A673 (cell line): ENCODE data around the gene BBX. TPM values are rescaled to one million over a fixed set of nuclear protein-coding genes. Genes with fewer than 3 reads are reported as not detected.

Experiments
- BruUV-seq: library from RNA; stranded (reverse); fragments of 400-500 nt; replicated peaks from 2 replicates; lab custom pipeline; 2021; lab: Mats Ljungman, UMichigan
- CTCF ChIA-PET: fragments of 300-600 bp; sonication (Branson Sonifier 250); formaldehyde crosslinking; loops from one replicate; lab custom pipeline; 2022; ENCODE audit warnings: antibody characterized with exemption; lab: Charles Lee
- POLR2A ChIA-PET: fragments of 300-600 bp; sonication (Branson Sonifier 250); formaldehyde crosslinking; loops from one replicate; lab custom pipeline; 2022; ENCODE audit warnings: antibody characterized with exemption; ENCODE audit not compliant: low non-redundant PET; lab: Charles Lee
- DNase-seq: peaks from one replicate; pipeline ENCODE4 v3.0.0-alpha.2; 2015; ENCODE audit warnings: low spot score
- H3K27ac ChIP-seq: fragments of 200-600 bp; sonication (generic); 2 replicates; pipeline ENCODE4 v1.5.1; 2016; ENCODE audit warnings: mixed run types, low read depth, mild to moderate bottlenecking, mixed read lengths, antibody characterized with exemption, low read length; ENCODE audit not compliant: poor library complexity, severe bottlenecking
- H3K27me3 ChIP-seq: fragments of 200-600 bp; sonication (generic); replicated peaks from 2 replicates; pipeline ENCODE4 v1.6.1; 2017; ENCODE audit warnings: mixed run types, low read depth, mild to moderate bottlenecking, mixed read lengths, antibody characterized with exemption, low read length; ENCODE audit not compliant: insufficient read depth, poor library complexity
- H3K36me3 ChIP-seq: fragments of 200-600 bp; sonication (generic); 2 replicates; pipeline ENCODE4 v1.6.1; 2016; ENCODE audit warnings: mixed run types, mild to moderate bottlenecking, mixed read lengths, antibody characterized with exemption, low read length; ENCODE audit not compliant: insufficient read depth, poor library complexity, severe bottlenecking
- H3K4me1 ChIP-seq: fragments of 200-600 bp; sonication (generic); 2 replicates; pipeline ENCODE4 v1.6.1; 2017; ENCODE audit warnings: mixed run types, mild to moderate bottlenecking, mixed read lengths, antibody characterized with exemption, low read length; ENCODE audit not compliant: insufficient read depth, poor library complexity, severe bottlenecking
- H3K4me3 ChIP-seq: fragments of 200-600 bp; sonication (generic); 2 replicates; pipeline ENCODE4 v1.5.1; 2016; ENCODE audit warnings: low read depth, mixed run types, mild to moderate bottlenecking, mixed read lengths, low read length; ENCODE audit not compliant: poor library complexity, severe bottlenecking
- H3K9me3 ChIP-seq: fragments of 200-600 bp; sonication (generic); 2 replicates; pipeline ENCODE4 v1.6.1; 2016; ENCODE audit warnings: mixed run types, low read depth, mild to moderate bottlenecking, mixed read lengths, antibody characterized with exemption, low read length; ENCODE audit not compliant: poor library complexity, severe bottlenecking
- CTCF ChIP-seq: fragments of 300-800, 200-600 bp; sonication (generic); conservative IDR thresholded peaks from 2 replicates; pipeline ENCODE4 v1.5.1; 2017; ENCODE audit warnings: low read depth, mild to moderate bottlenecking, antibody characterized with exemption, low read length, moderate library complexity, mixed read lengths
- EZH2 ChIP-seq: fragments of 200-600 bp; sonication (generic); IDR thresholded peaks from 2 replicates; pipeline ENCODE4 v1.6.1; 2017; ENCODE audit warnings: borderline replicate concordance, low read depth, mild to moderate bottlenecking, mixed read lengths, antibody characterized with exemption, low read length; ENCODE audit not compliant: poor library complexity, severe bottlenecking
- intact Hi-C: fragments of 100-400 bp; cut with micrococcal nuclease; formaldehyde crosslinking; loops from one replicate; pipeline ENCODE4 v1.10.0; 2022; ENCODE audit not compliant: unreplicated experiment
- total RNA-seq: library from RNA; stranded (reverse); gene quantifications from 2 replicates; pipeline ENCODE4 v1.2.3, GENCODE V29; 2021

BBX gene
- total RNA-seq, 1 experiment from 2014 or later, result 28.9 TPM

DNA sequence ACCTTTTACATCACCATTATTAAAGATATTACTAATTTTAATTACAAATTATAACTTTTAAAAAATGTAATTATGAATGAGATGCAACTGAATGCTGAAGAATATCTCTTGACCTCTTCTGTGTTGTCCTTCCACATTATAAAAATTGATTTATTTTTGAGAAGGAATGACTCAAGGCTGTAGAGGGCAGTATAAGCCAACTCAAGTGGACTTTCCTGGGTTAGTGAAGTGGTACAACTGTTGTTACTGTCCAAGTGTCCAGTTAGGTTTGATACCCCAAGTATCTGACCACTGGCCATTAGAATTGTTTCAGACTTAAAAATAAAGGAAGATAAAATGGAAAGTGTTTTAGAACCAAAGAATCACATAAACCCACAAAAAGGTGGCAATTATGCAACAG is 51.9 kb downstream of the BBX start:
- H3K4me1 ChIP-seq, result no peaks in the 10 kb centered on the region
- H3K9me3 ChIP-seq, result no peaks in the 10 kb centered on the region
- H3K27me3 ChIP-seq, result no peaks in the 10 kb centered on the region
- POLR2A ChIA-PET, result no interaction called here
- H3K36me3 ChIP-seq, result no peaks in the 10 kb centered on the region
- DNase-seq, result peak; percentile 25
- intact Hi-C loops, result loop anchor here (10.0 kb wide), 2 partner anchors 180 to 270 kb away; no protein-coding TSS in a partner anchor
- TF ChIP-seq EZH2, result no peak
- peak; percentile 63 for TF ChIP-seq CTCF
- BruUV-seq, result no TSS peak
- CTCF ChIA-PET, result no interaction called here
- no peak overlapping the region for H3K4me3 ChIP-seq
- no peak overlapping the region for H3K27ac ChIP-seq

DNA sequence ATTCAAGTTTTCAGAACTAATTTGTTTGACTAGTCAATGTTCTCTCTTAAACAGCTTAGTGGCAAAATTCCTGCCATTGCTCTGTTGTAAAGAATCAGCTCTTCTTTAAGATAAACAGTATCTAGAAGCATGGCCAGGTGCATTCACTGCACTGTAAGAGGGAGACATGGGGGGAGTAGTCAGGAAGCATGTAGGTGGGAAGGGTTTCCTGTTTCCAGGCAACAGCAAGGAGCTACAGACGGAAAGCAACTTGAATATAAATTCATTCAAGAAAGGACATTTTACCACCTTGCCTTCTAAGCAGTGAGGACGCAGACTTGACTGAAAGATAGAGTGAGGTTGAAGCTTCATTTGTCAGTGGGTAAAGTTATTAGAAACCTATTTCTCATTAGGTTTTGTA is 55.3 kb downstream of the BBX start:
- Histone ChIP-seq H3K4me3 (no peak overlapping the region), H3K27me3 (no peaks in the 10 kb centered on the region), H3K9me3 (no peaks in the 10 kb centered on the region), H3K27ac (no peak overlapping the region), H3K4me1 (no peaks in the 10 kb centered on the region), H3K36me3 (no peaks in the 10 kb centered on the region)
- no TSS peak for BruUV-seq
- CTCF ChIA-PET, result interaction anchor here (0.6 kb wide), 1 partner anchor 437 kb away, joined by 3 read pairs; no protein-coding TSS in a partner anchor
- DNase-seq, result peak; percentile 6
- POLR2A ChIA-PET, result no interaction called here
- intact Hi-C loops, result loop anchor here (10.0 kb wide), 2 partner anchors 177 to 267 kb away; no protein-coding TSS in a partner anchor
- TF ChIP-seq EZH2, result no peak
- TF ChIP-seq CTCF, result no peak

DNA sequence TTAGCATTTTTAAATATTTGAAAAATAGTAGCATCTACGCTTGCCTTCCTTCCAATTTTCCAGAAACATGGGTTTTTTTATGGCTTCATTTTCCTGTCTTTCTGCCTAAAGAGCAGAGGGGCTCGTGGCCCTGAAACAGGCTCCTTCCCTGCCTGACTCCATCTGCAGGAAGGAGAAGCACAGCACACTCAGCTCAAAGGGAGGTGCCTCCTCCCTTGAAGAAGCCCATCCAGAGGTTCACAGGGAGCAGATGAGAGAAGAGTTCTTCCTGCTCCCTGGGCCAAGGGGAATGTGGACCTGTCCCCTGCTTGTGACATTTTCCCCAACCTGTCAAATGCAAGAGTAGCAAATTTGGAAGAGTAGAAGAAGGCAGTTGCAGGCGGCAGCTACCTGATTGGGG is 55.8 kb downstream of the BBX start:
- H3K9me3 ChIP-seq, result no peaks in the 10 kb centered on the region
- POLR2A ChIA-PET, result no interaction called here
- no peaks in the 10 kb centered on the region for H3K27me3 ChIP-seq
- no TSS peak for BruUV-seq
- DNase-seq, result no peak
- CTCF ChIA-PET, result interaction anchor here (0.6 kb wide), 1 partner anchor 437 kb away, joined by 3 read pairs; no protein-coding TSS in a partner anchor
- H3K4me3 ChIP-seq, result no peak overlapping the region
- intact Hi-C loops, result loop anchor here (10.0 kb wide), 2 partner anchors 176 to 266 kb away; no protein-coding TSS in a partner anchor
- no peaks in the 10 kb centered on the region for H3K36me3 ChIP-seq
- no peaks in the 10 kb centered on the region for H3K4me1 ChIP-seq
- TF ChIP-seq CTCF (0 out of 2 replicates have a peak, but pooled peaks have one; percentile 12), EZH2 (no peak)
- H3K27ac ChIP-seq, result no peak overlapping the region
